HG02588 (cell line): Measurements from ENCODE around the gene C14orf119.

ENCODE experiments used
- ATAC-seq: cut with Tn5 transposase; IDR thresholded peaks from one replicate; pipeline ENCODE4 v1.9.1; 2021; ENCODE audit warnings: mild to moderate bottlenecking, moderate library complexity; ENCODE audit not compliant: unreplicated experiment

C14orf119 gene

GRCh38 chr14:23146351-23146910, 51.1 kb downstream of the C14orf119 start:
- no peak for ATAC-seq

GRCh38 chr14:23146980-23147379, 51.7 kb downstream of the C14orf119 start:
- ATAC-seq = no peak

DNA sequence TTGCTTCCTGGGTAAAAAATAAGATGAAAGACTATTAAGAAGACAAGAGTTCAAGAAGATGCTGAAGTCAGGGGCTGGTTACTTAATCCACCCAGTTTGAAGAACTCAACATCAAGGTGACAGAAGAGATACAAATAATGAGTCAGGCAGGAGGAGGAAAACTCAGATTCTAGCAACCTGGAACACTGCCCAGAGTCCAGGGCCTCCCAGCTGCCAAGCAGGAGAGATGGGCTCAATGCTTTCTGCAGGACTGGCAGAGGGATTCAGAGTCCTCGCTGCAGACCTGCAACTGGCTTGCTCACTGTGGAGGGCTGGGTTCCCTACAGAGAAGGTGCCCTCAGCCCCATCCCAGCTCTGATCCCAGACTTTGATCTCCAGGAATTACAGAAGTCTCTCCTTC, 52.4 kb downstream of the C14orf119 start:
- no peak for ATAC-seq

DNA sequence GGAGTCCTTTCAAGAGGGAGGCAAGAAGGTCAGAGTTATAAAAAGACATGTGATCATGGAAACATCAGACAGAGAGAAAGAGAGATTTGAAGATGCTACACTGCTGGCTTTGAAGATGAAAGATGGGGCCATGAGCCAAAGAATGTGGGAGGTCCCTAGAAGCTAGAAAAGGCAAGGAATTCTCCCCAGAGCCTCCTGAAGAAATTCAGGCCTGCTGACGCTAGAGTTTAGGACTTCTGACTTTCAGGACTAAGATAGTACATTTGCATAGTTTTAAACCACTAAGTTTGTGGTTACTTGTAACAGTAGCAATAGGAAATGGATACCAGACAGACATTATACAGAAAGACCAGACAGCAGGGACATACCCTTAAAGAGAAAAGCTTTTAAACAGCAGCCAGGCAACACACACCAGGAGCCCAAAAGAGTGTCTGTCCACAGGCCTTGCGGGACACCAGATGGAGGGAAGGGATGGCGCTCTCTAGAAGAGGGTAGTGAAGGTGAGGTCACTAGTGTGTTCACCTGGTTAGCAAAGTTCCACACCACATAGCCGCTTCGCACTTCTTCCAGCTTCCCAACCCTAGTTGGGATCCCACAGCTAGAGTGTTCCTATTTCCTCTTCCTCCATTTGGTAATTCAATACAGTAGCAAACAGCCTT, 53.4 kb downstream of the C14orf119 start:
- ATAC-seq = no peak

DNA sequence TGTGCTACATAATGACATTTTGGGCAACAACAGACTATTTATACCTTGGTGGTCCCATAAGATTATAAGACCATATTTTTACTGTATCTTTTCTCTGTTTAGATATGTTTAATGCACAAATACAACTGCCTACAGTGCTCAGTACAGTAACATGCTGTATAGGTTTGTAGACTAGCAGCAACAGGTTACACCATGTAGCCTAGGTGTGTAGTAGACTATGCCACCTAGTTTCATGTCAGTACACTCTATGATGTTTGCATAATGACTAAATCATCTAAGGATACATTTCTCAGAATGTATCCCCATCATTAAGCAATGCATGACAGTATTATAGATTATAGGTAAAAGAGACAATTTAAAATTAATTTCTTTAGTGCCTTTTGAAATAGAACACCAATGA, 54.4 kb downstream of the C14orf119 start:
- ATAC-seq = no peak
